HCT116 (cell line): ENCODE measurements around the gene ALKBH1. TPM values are rescaled to one million over a fixed set of nuclear protein-coding genes. Genes with fewer than 3 reads are reported as not detected.

Experiments used
- ATAC-seq: fragments of 200-7000 bp; cut with Tn5 transposase; 2 replicates; pipeline ENCODE4 v1.9.1; 2020; ENCODE audit warnings: mild to moderate bottlenecking, moderate library complexity
- BruUV-seq: library from RNA; stranded (reverse); fragments of 400-500 nt; replicated peaks from 2 replicates; lab custom pipeline; 2021; lab: Mats Ljungman, UMichigan
- CTCF ChIA-PET: fragments of 300-600 bp; sonication (Branson Sonifier 250); formaldehyde crosslinking; loops from one replicate; lab custom pipeline; 2021; ENCODE audit warnings: antibody characterized with exemption; lab: Charles Lee
- POLR2A ChIA-PET: fragments of 300-600, 350-600 bp; sonication (Branson Sonifier 250); formaldehyde crosslinking; loops from one replicate; lab custom pipeline; 2021; ENCODE audit warnings: antibody characterized with exemption; lab: Charles Lee
- RAD21 ChIA-PET, 2 experiments: fragments of 300-600 bp; sonication (Branson Sonifier 250); formaldehyde crosslinking; loops; one replicate each; lab custom pipeline; 2023; ENCODE audit warnings: low total read pairs in 2 of 2; ENCODE audit not compliant: uncharacterized antibody in 2 of 2, unreplicated experiment in 2 of 2, low non-redundant PET in 1 of 2; lab: Charles Lee
- DNase-seq: peaks from one replicate; pipeline ENCODE4 v3.0.0-alpha.2; 2010; ENCODE audit warnings: low read depth, low spot score
- H2AFZ ChIP-seq: fragments of 200-600 bp; shearing (Covaris generic), sonication (generic); 2 replicates; pipeline ENCODE4 v1.6.1; 2017; ENCODE audit warnings: low read depth, mixed run types, mixed read lengths, antibody characterized with exemption, low read length; ENCODE audit not compliant: poor library complexity, severe bottlenecking
- H3K27ac ChIP-seq: 2 replicates; pipeline ENCODE4 v1.5.1; 2012; ENCODE audit warnings: low read depth, low read length
- H3K27me3 ChIP-seq: fragments of 200-600 bp; sonication (generic); 2 replicates; pipeline ENCODE4 v1.6.1; 2016; ENCODE audit warnings: mixed run types, low read length, mixed read lengths; ENCODE audit not compliant: insufficient read depth
- H3K36me3 ChIP-seq, 2 experiments: fragments of 200-500 bp in 1 of 2; fragments of 200-600 bp in 1 of 2; sonication (Bioruptor generic) in 1 of 2; sonication (generic) in 1 of 2; 2 replicates each; pipeline versions ENCODE4 v1.5.1 to v1.6.1; 2014 to 2016; ENCODE audit warnings: low read length in 2 of 2, inconsistent platforms in 1 of 2, mixed read lengths in 1 of 2, mixed run types in 1 of 2; ENCODE audit not compliant: insufficient read depth in 2 of 2, control insufficient read depth in 1 of 2
- H3K4me1 ChIP-seq, 2 experiments: fragments of 200-600 bp in 1 of 2; sonication (generic) in 1 of 2; 2 replicates each; pipeline versions ENCODE4 v1.5.1 to v1.6.1; 2012 to 2017; ENCODE audit warnings: low read length in 2 of 2, inconsistent platforms in 1 of 2, mild to moderate bottlenecking in 1 of 2, mixed read lengths in 1 of 2, mixed run types in 1 of 2, moderate library complexity in 1 of 2; ENCODE audit not compliant: insufficient read depth in 2 of 2, control insufficient read depth in 1 of 2
- H3K4me2 ChIP-seq: fragments of 200-600 bp; sonication (generic); 2 replicates; pipeline ENCODE4 v1.6.1; 2017; ENCODE audit warnings: mixed run types, low read length, mixed read lengths
- H3K4me3 ChIP-seq, 2 experiments: fragments of 200-600 bp in 1 of 2; sonication (generic) in 1 of 2; replicated peaks in 1 of 2; 2 replicates each; pipeline ENCODE4 v1.5.1; 2011 to 2016; ENCODE audit warnings: low read length in 2 of 2, control low read depth in 1 of 2, low read depth in 1 of 2, mild to moderate bottlenecking in 1 of 2, mixed read lengths in 1 of 2, mixed run types in 1 of 2
- H3K79me2 ChIP-seq: fragments of 200-600 bp; sonication (generic); 2 replicates; pipeline ENCODE4 v1.6.1; 2017; ENCODE audit warnings: mild to moderate bottlenecking, mixed run types, low read length, moderate library complexity, mixed read lengths; ENCODE audit not compliant: insufficient read depth
- H3K9ac ChIP-seq: fragments of 200-600 bp; sonication (generic); 2 replicates; pipeline ENCODE4 v1.6.1; 2016; ENCODE audit warnings: low read length, mixed read lengths
- H3K9me2 ChIP-seq: fragments of 200-600 bp; sonication (generic), shearing (Covaris generic); 2 replicates; pipeline ENCODE4 v1.6.1; 2017; ENCODE audit warnings: mixed run types, mild to moderate bottlenecking, moderate library complexity; ENCODE audit not compliant: insufficient read depth
- H3K9me3 ChIP-seq, 2 experiments: fragments of 200-500 bp in 1 of 2; fragments of 200-600 bp in 1 of 2; sonication (Bioruptor generic) in 1 of 2; sonication (generic) in 1 of 2; 2 replicates each; pipeline ENCODE4 v1.6.1; 2014 to 2017; ENCODE audit warnings: low read length in 2 of 2, mixed read lengths in 2 of 2, inconsistent platforms in 1 of 2, low read depth in 1 of 2, mild to moderate bottlenecking in 1 of 2, mixed run types in 1 of 2, moderate library complexity in 1 of 2; ENCODE audit not compliant: control insufficient read depth in 1 of 2, insufficient read depth in 1 of 2
- H4K20me1 ChIP-seq: fragments of 200-600 bp; sonication (generic), shearing (Covaris generic); 2 replicates; pipeline ENCODE4 v1.6.1; 2017; ENCODE audit warnings: mixed run types, mild to moderate bottlenecking, moderate library complexity; ENCODE audit not compliant: insufficient read depth
- CBX3 ChIP-seq: IDR thresholded peaks from 2 replicates; pipeline ENCODE4 v1.6.1; 2012; ENCODE audit warnings: low read depth
- CEBPB ChIP-seq: IDR thresholded peaks from 2 replicates; pipeline ENCODE4 v1.6.1; 2012; ENCODE audit warnings: low read depth
- EGR1 ChIP-seq: IDR thresholded peaks from 2 replicates; pipeline ENCODE4 v1.6.1; 2012; ENCODE audit warnings: low read depth
- EZH2phosphoT487 ChIP-seq: fragments of 200-600 bp; IDR thresholded peaks from 2 replicates; pipeline ENCODE4 v1.6.1; 2018; ENCODE audit warnings: antibody characterized with exemption, borderline replicate concordance
- JUND ChIP-seq: IDR thresholded peaks from 2 replicates; pipeline ENCODE4 v1.6.1; 2012
- POLR2A ChIP-seq: IDR thresholded peaks from 2 replicates; pipeline ENCODE4 v1.7.0; 2011; ENCODE audit warnings: borderline replicate concordance; ENCODE audit not compliant: insufficient read depth, insufficient read length; ENCODE audit errors: extremely low read depth
- POLR2AphosphoS5 ChIP-seq: IDR thresholded peaks from 2 replicates; pipeline ENCODE4 v1.6.1; 2011; ENCODE audit warnings: mild to moderate bottlenecking, low read depth, low read length, moderate library complexity
- RAD21 ChIP-seq: IDR thresholded peaks from 2 replicates; pipeline ENCODE4 v1.6.1; 2012; ENCODE audit warnings: low read depth, mild to moderate bottlenecking
- REST ChIP-seq: IDR thresholded peaks from 2 replicates; pipeline ENCODE4 v1.6.1; 2012; ENCODE audit warnings: low read depth
- SIN3A ChIP-seq: IDR thresholded peaks from 2 replicates; pipeline ENCODE4 v1.6.1; 2012; ENCODE audit warnings: low read depth
- SP1 ChIP-seq: IDR thresholded peaks from 2 replicates; pipeline ENCODE4 v1.6.1; 2012; ENCODE audit warnings: low read depth
- SRF ChIP-seq: IDR thresholded peaks from 2 replicates; pipeline ENCODE4 v1.6.1; 2012; ENCODE audit warnings: low read depth
- TCF7L2 ChIP-seq: IDR thresholded peaks from 2 replicates; pipeline ENCODE4 v1.7.0; 2011; ENCODE audit warnings: borderline replicate concordance, inconsistent platforms; ENCODE audit not compliant: insufficient read depth, insufficient read length; ENCODE audit errors: extremely low read depth
- YY1 ChIP-seq: IDR thresholded peaks from 2 replicates; pipeline ENCODE4 v1.6.1; 2011; ENCODE audit warnings: low read length, low read depth, moderate library complexity, mild to moderate bottlenecking; ENCODE audit not compliant: insufficient replicate concordance; ENCODE audit errors: extremely low read depth
- ZBTB33 ChIP-seq: IDR thresholded peaks from 2 replicates; pipeline ENCODE4 v1.6.1; 2011; ENCODE audit warnings: mild to moderate bottlenecking, low read length, moderate library complexity; ENCODE audit not compliant: insufficient replicate concordance; ENCODE audit errors: extremely low read depth
- ZNF274 ChIP-seq: fragments of 200-500 bp; sonication (Bioruptor generic); IDR thresholded peaks from 2 replicates; pipeline ENCODE4 v1.6.1; 2014; ENCODE audit warnings: mild to moderate bottlenecking, low read depth, low read length, inconsistent platforms
- intact Hi-C: fragments of 100-400 bp; cut with micrococcal nuclease; formaldehyde crosslinking; loops from 2 replicates; pipeline ENCODE4 v1.10.0; 2022
- total RNA-seq: library from RNA; stranded (reverse); gene quantifications from one replicate; pipeline ENCODE4 v1.2.1, GENCODE V29; 2021; ENCODE audit not compliant: unreplicated experiment
- TF ChIP-seq, protein P1 (sequence below): IDR thresholded peaks from 2 replicates; pipeline ENCODE4 v1.6.1; 2012

The ALKBH1 gene
- total RNA-seq, 1 experiment from 2014 or later: 14.4 TPM

- Histone ChIP-seq H3K4me3 (no peak overlapping the region), H2AFZ (no peak overlapping the region), H4K20me1 (no peaks in the 10 kb centered on the region), H3K79me2 (no peaks in the 10 kb centered on the region), H3K27me3 (no peaks in the 10 kb centered on the region), H3K9me3 (no peaks in the 10 kb centered on the region), H3K9me2 (no peaks in the 10 kb centered on the region), H3K36me3 (no peaks in the 10 kb centered on the region), H3K4me1 (no peaks in the 10 kb centered on the region), H3K27ac (no peak overlapping the region), H3K9ac (no peak overlapping the region), H3K4me2 (no peak overlapping the region)
- ChIA-PET POLR2A (no interaction called here), CTCF (no interaction called here), RAD21 (no interaction called here)
- no TSS peak for BruUV-seq
- no peak for TF ChIP-seq EZH2phosphoT487
- TF ChIP-seq SP1: no peak
- TF ChIP-seq POLR2AphosphoS5: no peak
- no peak for TF ChIP-seq TCF7L2
- no peak for TF ChIP-seq SRF
- no peak for TF ChIP-seq EGR1
- TF ChIP-seq, protein P1, sequence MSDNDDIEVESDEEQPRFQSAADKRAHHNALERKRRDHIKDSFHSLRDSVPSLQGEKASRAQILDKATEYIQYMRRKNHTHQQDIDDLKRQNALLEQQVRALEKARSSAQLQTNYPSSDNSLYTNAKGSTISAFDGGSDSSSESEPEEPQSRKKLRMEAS: no peak
- no peak for TF ChIP-seq RAD21
- no peak for TF ChIP-seq REST
- TF ChIP-seq ZBTB33: no peak
- no peak for TF ChIP-seq POLR2A
- no peak for TF ChIP-seq SIN3A
- TF ChIP-seq ZNF274: no peak
- no peak for TF ChIP-seq JUND
- no peak for TF ChIP-seq CBX3
- TF ChIP-seq YY1: no peak
- TF ChIP-seq CEBPB: no peak
- no peak for ATAC-seq
- no peak for DNase-seq
- intact Hi-C loops: loop anchor here (5.0 kb wide), 2 partner anchors 142 to 937 kb away; partner anchors contain the start of gene ADCK1
These were observed 48.0 kb downstream of the ALKBH1 start for GRCh38 chr14:77659831-77660230.
